Stimulated activated CD4-positive, alpha-beta T cell treated with anti-CD3 and anti-CD28 coated beads, TNF-alpha, amount 100 ng/mL, for 24 hours (primary cell): Measurements from ENCODE around the gene CROCC.
"Not testable (repeated sequence)": the region's sequence is repeated elsewhere in the genome, so short reads cannot be mapped to it uniquely, and the experiment has no call there.

ENCODE experiments used
- DNase-seq, 3 experiments: peaks; one replicate each; pipeline ENCODE4 v3.0.0-alpha.2; 2020; ENCODE audit warnings: low read depth in 3 of 3

Gene CROCC

GRCh38 chr1:16895598-16896315 is 26.0 kb upstream of the CROCC start, which contains the start of gene RNU1-2:
RNU1-2 (plus strand) TSS chr1:16895980.
- DNase-seq, result peak; percentile 67 to 79 (median 76)

DNA sequence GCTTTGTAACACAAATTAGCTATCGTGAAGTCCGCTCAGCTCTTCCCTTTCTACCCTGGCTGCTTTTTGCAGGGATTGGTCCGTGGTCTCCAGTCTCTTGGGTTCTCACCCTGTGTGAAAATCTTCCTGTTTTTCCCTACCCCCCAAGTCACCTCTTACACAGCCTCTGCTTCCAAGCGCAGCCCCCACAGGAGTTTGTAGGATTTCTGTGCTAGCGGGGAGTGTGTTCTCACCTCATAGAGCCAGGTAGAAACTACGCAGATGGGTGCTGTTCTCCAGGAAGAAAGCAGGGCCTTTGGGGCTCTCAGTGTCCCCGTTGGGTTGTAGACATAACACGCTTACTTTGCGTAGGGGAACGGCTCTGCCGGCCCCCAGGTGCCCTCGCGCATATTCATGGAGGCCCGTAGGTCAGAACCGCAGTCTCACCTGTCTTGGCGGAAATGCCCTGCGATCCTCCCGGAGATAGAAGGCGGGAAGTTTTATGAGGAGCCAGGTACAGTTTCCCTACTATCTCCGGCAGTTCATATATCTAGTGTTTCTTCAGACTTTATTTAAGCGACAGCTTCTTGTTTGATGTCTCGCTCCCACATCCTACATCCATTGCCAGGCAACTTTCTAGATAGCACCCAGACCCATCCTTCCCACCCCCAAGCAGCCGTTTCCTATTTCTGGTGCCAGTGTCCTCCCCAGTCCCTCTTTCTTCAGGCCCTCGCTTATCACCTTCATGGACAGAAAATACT is 25.2 kb upstream of the CROCC start:
- DNase-seq, result peak; percentile 72 to 79 (median 77)

DNA sequence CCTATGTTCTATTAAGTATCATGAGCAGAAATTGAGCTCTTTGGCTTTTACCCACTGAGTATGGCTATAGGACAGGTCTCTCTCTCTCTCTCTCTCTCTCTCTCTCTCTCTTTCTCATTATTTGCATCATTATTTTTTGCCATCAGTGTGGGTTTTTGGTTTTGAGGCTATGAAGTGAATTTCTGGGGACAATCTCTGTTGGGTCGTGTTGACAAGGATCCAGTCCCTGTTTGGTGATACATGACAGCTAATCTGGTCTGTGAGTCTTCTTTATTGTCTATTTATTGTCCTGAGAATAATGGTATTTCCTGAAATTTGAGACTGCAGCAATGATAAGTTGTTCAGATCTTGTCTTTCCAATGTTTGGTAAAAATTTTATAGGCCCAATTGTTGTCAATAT is 24.1 kb upstream of the CROCC start:
- not testable (repeated sequence) for DNase-seq

DNA sequence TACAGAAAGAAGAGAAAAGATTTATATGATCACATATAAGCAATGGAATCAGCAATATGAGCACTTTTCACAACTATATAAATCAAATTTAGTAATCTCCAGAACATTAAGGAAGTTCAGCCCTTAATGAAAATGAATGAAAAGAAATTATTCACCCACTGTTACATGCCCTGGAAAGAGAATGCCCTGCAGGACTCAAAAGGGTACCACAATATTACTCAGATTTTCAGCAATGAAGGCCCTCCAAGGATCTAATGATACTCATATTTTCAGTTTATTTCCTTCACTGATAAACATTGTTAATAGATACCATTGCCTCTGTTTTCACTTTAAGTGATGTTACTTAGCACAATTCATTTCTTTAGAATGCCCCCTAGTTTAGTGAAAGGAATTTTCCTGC is 23.4 kb upstream of the CROCC start:
- DNase-seq, result not testable (repeated sequence)

DNA sequence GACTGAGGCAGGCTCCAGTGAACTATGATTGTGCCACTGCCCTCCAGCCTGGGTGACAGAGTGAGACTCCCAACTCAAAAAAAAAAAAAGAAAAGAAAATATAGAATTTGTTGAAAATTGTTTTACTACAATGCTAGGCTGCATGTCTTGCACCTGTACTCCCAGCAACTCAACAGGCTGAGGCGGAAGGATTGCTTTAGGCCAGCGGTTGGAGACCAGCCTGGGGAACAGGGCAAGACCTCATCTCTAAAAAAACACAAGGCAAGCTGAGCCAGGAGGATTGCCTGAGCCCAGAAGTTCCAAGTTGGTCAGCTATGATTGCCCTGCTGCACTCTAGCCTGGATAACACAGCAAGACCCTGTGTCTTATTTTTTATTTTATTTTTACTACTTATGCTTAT is 22.7 kb upstream of the CROCC start:
- not testable (repeated sequence) for DNase-seq

DNA sequence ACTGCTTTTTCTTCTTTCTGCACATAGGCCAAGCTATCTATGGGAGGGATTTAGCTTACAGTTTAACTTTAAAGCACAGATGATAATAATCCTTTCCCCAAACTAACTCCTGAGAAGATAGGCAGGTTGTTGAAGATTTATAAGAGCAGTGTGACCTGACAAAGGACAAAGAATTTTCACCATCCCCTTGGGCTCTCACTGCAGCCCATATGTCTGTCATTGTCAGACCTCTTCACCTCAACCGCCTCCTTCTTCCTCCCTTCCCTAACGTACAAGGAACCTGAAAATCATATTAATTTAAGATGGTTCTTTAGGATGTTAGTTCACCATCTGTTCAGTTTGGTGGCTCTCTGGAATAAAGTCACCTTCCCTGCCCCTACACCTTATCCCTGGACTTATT is 21.0 kb upstream of the CROCC start:
- no peak for DNase-seq

DNA sequence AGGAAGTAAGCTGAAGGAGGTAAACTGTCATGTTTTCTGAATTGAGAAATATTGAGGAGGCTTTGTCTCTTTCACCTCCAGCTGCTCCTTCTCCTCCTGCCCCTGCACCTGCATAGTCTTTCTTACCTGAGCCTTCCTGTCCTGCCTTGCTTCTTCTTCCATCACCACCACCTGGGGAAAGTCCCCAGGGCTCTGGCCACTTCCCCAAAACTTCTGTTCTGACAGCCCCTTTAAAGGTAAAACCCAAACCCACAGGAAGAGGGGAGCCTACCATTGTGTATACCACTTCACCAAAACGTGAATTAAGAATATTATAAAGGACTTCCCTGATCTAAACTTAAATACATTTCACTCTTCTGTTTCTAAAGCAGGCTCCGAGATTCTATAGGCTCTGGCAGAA is 20.4 kb upstream of the CROCC start:
- DNase-seq, result not testable (repeated sequence)

DNA sequence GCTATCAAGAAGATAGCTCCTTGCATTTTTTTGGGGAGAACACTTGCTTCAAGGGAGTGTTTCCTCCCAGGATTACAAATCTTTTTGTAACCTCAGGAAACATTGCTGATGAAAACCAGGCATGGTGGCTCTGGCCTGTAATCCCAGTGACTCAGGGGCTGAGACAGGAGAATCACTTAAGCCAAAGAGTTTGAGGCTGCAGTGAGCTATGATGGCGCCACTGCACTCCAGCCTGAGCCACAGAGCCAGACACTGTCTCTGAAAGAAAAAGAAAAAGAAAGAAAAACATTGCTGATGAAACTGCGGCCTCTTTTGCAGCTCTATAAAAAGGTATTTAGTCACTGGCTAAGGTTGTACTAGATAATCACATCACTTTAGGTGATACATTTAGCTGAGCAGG is 18.7 kb upstream of the CROCC start:
- no peak for DNase-seq

- no peak for DNase-seq
Observed at GRCh38 chr1:16903458-16903796, 18.3 kb upstream of the CROCC start.

- DNase-seq, result peak; percentile 98 to 100 (median 99)
Observed at GRCh38 chr1:16904560-16905109, 17.1 kb upstream of the CROCC start.

GRCh38 chr1:16905110-16905867 is 16.4 kb upstream of the CROCC start:
- peak in 1 of 3 experiments; percentile 53 for DNase-seq

DNA sequence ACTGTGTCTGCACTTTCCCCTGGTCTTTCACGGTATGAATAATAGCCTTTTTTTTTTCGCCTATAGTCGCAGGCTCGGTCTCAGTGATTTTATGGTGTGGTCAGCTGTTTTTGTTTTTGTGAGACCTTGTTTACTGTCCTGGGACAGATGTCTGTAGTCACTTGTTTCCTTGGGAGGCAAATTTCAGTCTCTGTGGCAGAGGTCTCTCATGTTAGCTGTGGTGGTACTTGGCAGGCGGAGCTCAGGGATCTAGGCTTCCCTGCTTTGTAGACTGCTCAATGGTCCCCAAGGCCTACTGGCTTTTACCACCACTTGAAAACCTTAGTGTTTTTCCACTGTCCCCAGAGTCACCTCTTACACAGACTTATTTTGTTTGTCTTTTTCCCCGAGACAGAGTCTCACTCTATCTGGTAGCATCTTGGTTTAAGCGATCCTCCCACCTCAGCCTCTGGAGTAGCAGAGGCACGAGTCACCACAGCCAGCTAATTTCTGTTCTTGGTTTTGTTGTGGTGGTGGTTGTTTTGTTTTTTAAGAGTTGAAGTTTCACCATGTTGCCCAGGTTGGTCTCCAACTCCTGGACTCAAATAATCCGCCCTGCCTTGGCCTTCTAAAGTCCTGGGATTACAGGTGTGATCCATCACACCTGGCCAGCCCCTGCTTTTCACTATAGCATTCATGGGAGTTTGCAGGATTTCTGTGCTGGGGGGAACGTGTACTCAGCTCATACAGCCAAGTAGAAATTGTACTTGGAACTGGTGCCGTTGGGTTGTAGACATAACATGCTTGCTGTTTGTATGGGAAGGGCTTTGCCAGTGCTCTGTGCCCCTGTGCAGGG is 15.6 kb upstream of the CROCC start:
- DNase-seq, result no peak

GRCh38 chr1:16906873-16907272 is 14.9 kb upstream of the CROCC start:
- no peak for DNase-seq

DNA sequence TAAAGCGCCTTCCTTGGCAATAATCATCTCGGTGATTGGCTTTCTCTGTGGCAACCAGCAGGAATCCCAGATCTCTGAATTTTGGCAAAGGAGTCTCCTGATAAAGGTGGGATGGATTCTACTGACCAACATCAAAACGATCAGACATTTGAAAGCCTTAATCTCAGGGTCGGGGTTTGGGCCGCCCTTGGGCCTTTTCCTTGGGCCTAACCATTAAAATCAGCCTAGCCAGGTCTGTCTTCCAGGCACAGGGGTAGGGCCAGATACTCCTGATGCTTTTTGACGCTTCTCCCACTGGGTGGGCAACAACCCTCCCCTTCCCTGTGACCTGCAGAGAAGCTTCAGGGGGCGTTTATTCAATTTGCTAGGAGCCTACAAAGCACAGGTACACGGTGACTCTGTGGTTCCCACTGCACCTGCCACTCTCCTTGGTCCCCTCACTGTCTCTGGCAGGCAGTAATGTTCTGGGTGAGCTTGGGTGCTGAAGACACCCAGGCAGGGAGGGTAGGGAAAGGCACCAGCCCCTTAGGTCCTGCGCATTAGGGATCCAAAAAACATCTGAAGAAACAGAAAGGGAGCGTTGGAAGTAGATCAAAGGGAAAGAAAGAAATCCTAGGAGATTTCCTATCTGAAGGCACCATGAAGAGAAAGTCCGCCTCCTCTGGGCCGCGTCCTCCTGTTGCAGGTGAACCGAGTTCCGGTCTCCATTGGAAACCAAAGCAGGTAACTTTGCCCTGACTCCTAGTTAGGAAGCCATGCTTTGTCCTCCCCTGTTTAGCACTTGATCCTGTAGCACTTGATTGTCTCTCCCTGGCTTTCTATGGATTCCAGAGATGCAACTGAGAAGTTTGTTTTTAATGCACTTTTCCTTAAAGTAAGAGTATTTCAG is 13.6 kb upstream of the CROCC start:
- DNase-seq, result no peak

DNA sequence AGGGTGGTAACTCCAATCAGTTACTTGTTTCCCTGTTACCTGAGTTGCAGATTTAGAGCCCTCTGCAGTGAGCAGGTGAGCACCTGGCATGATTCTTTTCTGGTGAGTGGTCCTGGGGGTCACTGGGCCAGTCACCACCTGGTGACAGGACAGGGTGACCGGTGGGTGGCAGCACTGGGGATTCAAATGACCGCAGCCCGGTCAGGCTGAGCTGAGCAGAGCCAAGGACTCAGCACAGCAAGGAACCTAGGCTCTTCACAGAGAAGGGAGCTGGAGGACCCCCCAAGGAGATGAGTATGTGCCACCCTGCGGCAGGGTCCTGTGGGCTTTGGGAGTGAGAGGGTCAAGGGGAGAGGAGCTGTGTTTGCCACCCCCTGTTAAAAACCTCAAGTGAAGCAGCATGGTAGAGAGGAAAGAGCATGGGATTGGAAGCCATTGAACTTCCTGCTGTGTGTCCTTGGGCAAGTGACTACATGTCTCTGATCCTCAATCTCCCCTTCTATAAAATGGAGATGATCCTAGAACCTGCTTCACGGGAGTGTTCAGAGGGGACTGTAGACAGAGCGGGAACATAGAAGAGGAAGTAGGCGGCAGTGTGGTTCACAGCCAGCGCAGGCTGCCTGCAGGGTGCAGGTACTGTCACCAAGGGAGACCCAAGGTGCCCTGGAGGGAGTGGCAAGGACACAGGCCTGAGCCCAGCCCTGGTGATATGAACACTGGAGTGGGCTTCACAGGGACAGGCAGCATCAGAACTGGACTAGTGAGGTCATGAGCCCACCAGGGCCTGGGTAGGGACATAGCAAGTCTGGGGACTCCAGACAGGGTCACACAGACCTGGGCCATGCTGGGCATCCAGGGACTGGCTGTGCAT is 9.6 kb upstream of the CROCC start:
- not testable (repeated sequence) for DNase-seq

DNA sequence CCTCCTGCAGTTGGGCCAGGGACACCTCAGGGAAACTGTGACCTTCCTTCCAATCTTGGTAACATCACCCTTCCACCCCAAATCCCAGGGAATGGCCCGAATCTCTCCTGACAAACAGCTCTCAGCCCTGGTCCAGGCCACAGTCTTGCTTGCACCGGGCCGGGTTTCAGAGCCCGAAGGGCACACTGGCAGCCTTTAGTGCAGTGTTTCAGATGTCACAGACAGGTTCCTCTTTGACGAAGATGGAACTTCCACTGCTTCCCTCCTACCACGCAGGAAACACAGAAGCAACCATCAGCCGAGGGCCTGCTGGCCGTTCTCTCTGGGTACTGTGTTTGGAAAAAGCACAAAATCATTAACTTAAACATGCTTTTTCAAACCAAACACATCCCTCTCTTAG is 9.0 kb upstream of the CROCC start:
- not testable (repeated sequence) for DNase-seq

GRCh38 chr1:16913181-16913832 is 8.4 kb upstream of the CROCC start:
- no peak for DNase-seq

DNA sequence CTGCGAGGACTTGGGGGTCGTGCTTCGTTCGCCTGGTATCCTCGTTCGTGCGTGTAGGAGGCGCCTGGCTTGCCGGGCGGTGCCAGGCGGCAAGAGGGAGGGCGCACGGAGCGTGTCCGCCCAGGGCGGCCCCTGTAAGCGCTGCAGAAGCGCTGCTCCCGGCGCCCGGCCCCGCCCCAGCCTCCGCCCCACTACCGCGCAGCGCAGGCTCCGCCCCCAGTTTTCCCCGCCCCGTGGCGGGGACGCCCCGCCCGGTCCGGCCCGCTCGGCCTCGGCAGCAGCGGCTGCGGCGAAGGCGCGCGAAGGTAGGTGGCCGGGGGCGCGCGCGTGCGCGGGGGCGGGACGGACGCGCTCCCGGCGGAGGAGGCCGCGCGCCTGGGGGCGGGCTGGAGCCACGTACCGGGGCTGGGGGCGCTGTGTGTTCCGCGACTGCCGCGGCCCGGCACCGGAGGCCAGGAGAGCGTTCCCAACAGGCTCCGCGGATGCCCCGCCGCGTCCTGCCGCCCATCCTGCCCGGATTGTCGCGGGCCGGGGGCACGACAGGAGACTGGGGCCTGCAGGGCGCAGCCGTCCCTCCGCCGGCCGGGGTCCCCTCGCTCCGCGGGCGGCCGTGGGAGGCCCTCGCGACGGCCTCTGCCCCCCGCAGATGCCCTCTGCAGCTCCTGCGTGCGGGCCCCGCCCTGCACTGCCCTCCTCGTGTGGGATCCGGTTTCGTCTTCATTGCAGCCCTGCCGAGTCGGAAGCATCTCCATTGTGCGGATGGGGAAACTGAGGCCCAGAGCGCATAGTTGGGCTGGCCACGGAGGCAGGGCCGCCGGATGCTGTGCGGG is 7.7 kb upstream of the CROCC start:
- DNase-seq, result peak; percentile 94 to 97 (median 96)
